SK-N-SH treated with all-trans-retinoic acid at 6 μM for 48 hours (cell line): ENCODE data around the gene TACO1.

ENCODE experiments used
- ATAC-seq: fragments of 200-7000 bp; cut with Tn5 transposase; 3 replicates; pipeline ENCODE4 v1.9.1; 2020; ENCODE audit warnings: mild to moderate bottlenecking, moderate library complexity
- ARNTL ChIP-seq: fragments of 450-650 bp; formaldehyde crosslinking; IDR thresholded peaks from 2 replicates; pipeline ENCODE4 v1.5.0; 2020; ENCODE audit warnings: low read depth, mild to moderate bottlenecking, moderate library complexity, borderline replicate concordance
- BACH2 ChIP-seq: fragments of 250-450 bp; sonication (Bioruptor Pico); IDR thresholded peaks from 2 replicates; pipeline ENCODE4 v1.9.0; 2021; ENCODE audit warnings: mild to moderate bottlenecking, borderline replicate concordance
- CSDC2 ChIP-seq: fragments of 250-450 bp; sonication (Bioruptor Pico); IDR thresholded peaks from 2 replicates; pipeline ENCODE4 v1.5.0; 2020; ENCODE audit warnings: mild to moderate bottlenecking, moderate library complexity
- GLIS3 ChIP-seq: fragments of 250-450 bp; sonication (Bioruptor Pico); IDR thresholded peaks from 2 replicates; pipeline ENCODE4 v1.5.0; 2020; ENCODE audit warnings: mild to moderate bottlenecking, moderate library complexity
- ISL1 ChIP-seq: fragments of 250-450 bp; sonication (Bioruptor Pico); IDR thresholded peaks from 2 replicates; pipeline ENCODE4 v2.1.2; 2022; ENCODE audit warnings: mild to moderate bottlenecking, moderate library complexity
- OSR1 ChIP-seq: fragments of 250-450 bp; sonication (Bioruptor Pico); IDR thresholded peaks from 2 replicates; pipeline ENCODE4 v1.8.0; 2022; ENCODE audit warnings: moderate library complexity, mild to moderate bottlenecking, inconsistent platforms
- PPARA ChIP-seq: fragments of 250-450 bp; sonication (Bioruptor Pico); IDR thresholded peaks from 2 replicates; pipeline ENCODE4 v1.5.0; 2020; ENCODE audit warnings: mild to moderate bottlenecking, borderline replicate concordance
- TCF4 ChIP-seq: fragments of 250-450 bp; sonication (Bioruptor Pico); IDR thresholded peaks from 2 replicates; pipeline ENCODE4 v1.8.0; 2021; ENCODE audit warnings: mild to moderate bottlenecking, moderate library complexity, borderline replicate concordance
- TOX ChIP-seq: fragments of 250-450 bp; sonication (Bioruptor Pico); IDR thresholded peaks from 2 replicates; pipeline ENCODE4 v1.8.0; 2021; ENCODE audit warnings: mild to moderate bottlenecking, moderate library complexity, borderline replicate concordance
- ZC3H10 ChIP-seq: fragments of 250-450 bp; sonication (Bioruptor Pico); IDR thresholded peaks from 2 replicates; pipeline ENCODE4 v1.5.1; 2021; ENCODE audit warnings: mild to moderate bottlenecking, moderate library complexity
- ZFP3 ChIP-seq: fragments of 250-450 bp; sonication (Bioruptor Pico); IDR thresholded peaks from 2 replicates; pipeline ENCODE4 v1.5.0; 2020; ENCODE audit warnings: mild to moderate bottlenecking, moderate library complexity
- ZNF565 ChIP-seq: fragments of 450-650 bp; formaldehyde crosslinking; conservative IDR thresholded peaks from 2 replicates; pipeline ENCODE4 v1.5.0; 2020; ENCODE audit warnings: low read depth, mild to moderate bottlenecking, moderate library complexity
- ZNF70 ChIP-seq: fragments of 450-650 bp; formaldehyde crosslinking; IDR thresholded peaks from 2 replicates; pipeline ENCODE4 v1.5.0; 2020; ENCODE audit warnings: mild to moderate bottlenecking, moderate library complexity
- TF ChIP-seq, protein P1 (sequence below): fragments of 250-450 bp; sonication (Bioruptor Pico); IDR thresholded peaks from 2 replicates; pipeline ENCODE4 v1.5.1; 2020; ENCODE audit warnings: low read depth, mild to moderate bottlenecking, moderate library complexity
- TF ChIP-seq, protein P2 (sequence below): fragments of 250-450 bp; sonication (Bioruptor Pico); IDR thresholded peaks from 2 replicates; pipeline ENCODE4 v1.8.0; 2020; ENCODE audit warnings: mild to moderate bottlenecking, moderate library complexity, borderline replicate concordance
- TF ChIP-seq, protein P3 (sequence below): fragments of 250-450 bp; sonication (Bioruptor Pico); IDR thresholded peaks from 2 replicates; pipeline ENCODE4 v1.5.0; 2020; ENCODE audit warnings: mild to moderate bottlenecking, moderate library complexity
- TF ChIP-seq, protein P4 (sequence below): fragments of 250-450 bp; sonication (Bioruptor Pico); IDR thresholded peaks from 2 replicates; pipeline ENCODE4 v1.5.1; 2021; ENCODE audit warnings: mild to moderate bottlenecking, moderate library complexity
- TF ChIP-seq, protein P5 (sequence below): fragments of 250-450 bp; sonication (Bioruptor Pico); IDR thresholded peaks from 2 replicates; pipeline ENCODE4 v1.8.0; 2021; ENCODE audit warnings: low read depth, mild to moderate bottlenecking, moderate library complexity, borderline replicate concordance

Gene TACO1

DNA sequence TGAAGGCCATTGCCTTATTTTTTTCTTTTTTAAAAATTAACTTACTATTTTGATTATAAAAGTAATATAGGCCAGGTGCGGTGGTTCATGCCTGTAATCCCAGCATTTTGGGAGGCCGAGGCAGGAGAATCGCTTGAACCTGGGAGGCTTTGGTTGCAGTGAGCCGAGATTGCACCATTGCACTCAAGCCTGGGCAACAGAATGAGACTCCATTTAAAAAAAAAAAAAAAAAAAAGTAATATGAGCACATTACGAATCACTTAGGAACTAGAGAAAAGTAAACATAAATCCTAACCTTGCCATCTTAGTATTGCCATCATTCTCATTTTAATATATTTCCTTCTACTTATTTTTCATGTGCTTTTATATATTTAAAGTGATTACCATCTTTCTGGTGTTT, 12.9 kb upstream of the TACO1 start:
- TF ChIP-seq ISL1 (CRISPR knock-in tag) = no peak
- TF ChIP-seq ZC3H10 (CRISPR knock-in tag) = no peak
- TF ChIP-seq TOX (CRISPR knock-in tag) = no peak
- no peak for TF ChIP-seq CSDC2 (CRISPR knock-in tag)
- TF ChIP-seq OSR1 (CRISPR knock-in tag) = no peak
- TF ChIP-seq ZNF70 (CRISPR knock-in tag) = no peak
- no peak for TF ChIP-seq ZNF565
- TF ChIP-seq, protein P1, sequence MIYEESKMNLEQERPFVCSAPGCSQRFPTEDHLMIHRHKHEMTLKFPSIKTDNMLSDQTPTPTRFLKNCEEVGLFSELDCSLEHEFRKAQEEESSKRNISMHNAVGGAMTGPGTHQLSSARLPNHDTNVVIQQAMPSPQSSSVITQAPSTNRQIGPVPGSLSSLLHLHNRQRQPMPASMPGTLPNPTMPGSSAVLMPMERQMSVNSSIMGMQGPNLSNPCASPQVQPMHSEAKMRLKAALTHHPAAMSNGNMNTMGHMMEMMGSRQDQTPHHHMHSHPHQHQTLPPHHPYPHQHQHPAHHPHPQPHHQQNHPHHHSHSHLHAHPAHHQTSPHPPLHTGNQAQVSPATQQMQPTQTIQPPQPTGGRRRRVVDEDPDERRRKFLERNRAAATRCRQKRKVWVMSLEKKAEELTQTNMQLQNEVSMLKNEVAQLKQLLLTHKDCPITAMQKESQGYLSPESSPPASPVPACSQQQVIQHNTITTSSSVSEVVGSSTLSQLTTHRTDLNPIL = no peak
- no peak for TF ChIP-seq TCF4 (CRISPR knock-in tag)
- TF ChIP-seq ZFP3 (CRISPR knock-in tag) = no peak
- TF ChIP-seq ARNTL (CRISPR knock-in tag) = no peak
- TF ChIP-seq, protein P2, sequence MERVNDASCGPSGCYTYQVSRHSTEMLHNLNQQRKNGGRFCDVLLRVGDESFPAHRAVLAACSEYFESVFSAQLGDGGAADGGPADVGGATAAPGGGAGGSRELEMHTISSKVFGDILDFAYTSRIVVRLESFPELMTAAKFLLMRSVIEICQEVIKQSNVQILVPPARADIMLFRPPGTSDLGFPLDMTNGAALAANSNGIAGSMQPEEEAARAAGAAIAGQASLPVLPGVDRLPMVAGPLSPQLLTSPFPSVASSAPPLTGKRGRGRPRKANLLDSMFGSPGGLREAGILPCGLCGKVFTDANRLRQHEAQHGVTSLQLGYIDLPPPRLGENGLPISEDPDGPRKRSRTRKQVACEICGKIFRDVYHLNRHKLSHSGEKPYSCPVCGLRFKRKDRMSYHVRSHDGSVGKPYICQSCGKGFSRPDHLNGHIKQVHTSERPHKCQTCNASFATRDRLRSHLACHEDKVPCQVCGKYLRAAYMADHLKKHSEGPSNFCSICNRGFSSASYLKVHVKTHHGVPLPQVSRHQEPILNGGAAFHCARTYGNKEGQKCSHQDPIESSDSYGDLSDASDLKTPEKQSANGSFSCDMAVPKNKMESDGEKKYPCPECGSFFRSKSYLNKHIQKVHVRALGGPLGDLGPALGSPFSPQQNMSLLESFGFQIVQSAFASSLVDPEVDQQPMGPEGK (CRISPR knock-in tag) = no peak
- TF ChIP-seq BACH2 = no peak
- TF ChIP-seq PPARA (CRISPR knock-in tag) = no peak
- TF ChIP-seq, protein P3, sequence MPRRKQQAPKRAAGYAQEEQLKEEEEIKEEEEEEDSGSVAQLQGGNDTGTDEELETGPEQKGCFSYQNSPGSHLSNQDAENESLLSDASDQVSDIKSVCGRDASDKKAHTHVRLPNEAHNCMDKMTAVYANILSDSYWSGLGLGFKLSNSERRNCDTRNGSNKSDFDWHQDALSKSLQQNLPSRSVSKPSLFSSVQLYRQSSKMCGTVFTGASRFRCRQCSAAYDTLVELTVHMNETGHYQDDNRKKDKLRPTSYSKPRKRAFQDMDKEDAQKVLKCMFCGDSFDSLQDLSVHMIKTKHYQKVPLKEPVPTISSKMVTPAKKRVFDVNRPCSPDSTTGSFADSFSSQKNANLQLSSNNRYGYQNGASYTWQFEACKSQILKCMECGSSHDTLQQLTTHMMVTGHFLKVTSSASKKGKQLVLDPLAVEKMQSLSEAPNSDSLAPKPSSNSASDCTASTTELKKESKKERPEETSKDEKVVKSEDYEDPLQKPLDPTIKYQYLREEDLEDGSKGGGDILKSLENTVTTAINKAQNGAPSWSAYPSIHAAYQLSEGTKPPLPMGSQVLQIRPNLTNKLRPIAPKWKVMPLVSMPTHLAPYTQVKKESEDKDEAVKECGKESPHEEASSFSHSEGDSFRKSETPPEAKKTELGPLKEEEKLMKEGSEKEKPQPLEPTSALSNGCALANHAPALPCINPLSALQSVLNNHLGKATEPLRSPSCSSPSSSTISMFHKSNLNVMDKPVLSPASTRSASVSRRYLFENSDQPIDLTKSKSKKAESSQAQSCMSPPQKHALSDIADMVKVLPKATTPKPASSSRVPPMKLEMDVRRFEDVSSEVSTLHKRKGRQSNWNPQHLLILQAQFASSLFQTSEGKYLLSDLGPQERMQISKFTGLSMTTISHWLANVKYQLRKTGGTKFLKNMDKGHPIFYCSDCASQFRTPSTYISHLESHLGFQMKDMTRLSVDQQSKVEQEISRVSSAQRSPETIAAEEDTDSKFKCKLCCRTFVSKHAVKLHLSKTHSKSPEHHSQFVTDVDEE (CRISPR knock-in tag) = no peak
- ATAC-seq = no peak

DNA sequence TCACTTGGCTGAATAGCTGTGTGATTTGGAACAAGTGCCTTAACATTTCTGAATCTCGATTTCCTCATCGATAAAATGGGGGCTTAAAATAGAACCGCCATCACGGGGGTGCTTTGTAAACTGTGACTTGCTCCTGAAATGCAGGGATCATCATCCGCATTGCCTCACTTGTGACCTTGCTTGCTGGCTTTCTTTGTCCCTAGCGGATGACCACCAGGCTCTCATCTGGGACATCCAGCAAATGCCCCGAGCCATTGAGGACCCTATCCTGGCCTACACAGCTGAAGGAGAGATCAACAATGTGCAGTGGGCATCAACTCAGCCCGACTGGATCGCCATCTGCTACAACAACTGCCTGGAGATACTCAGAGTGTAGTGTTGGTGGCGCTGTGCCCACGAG, 11.9 kb upstream of the TACO1 start:
- TF ChIP-seq ZC3H10 (CRISPR knock-in tag) (no peak), TCF4 (CRISPR knock-in tag) (no peak), TOX (CRISPR knock-in tag) (no peak), ZNF565 (no peak), ISL1 (CRISPR knock-in tag) (no peak), OSR1 (CRISPR knock-in tag) (no peak), GLIS3 (CRISPR knock-in tag) (no peak)
- TF ChIP-seq, protein P4, sequence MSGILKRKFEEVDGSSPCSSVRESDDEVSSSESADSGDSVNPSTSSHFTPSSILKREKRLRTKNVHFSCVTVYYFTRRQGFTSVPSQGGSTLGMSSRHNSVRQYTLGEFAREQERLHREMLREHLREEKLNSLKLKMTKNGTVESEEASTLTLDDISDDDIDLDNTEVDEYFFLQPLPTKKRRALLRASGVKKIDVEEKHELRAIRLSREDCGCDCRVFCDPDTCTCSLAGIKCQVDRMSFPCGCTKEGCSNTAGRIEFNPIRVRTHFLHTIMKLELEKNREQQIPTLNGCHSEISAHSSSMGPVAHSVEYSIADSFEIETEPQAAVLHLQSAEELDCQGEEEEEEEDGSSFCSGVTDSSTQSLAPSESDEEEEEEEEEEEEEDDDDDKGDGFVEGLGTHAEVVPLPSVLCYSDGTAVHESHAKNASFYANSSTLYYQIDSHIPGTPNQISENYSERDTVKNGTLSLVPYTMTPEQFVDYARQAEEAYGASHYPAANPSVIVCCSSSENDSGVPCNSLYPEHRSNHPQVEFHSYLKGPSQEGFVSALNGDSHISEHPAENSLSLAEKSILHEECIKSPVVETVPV = no peak
- TF ChIP-seq, protein P3 (CRISPR knock-in tag) = no peak
- TF ChIP-seq, protein P5, sequence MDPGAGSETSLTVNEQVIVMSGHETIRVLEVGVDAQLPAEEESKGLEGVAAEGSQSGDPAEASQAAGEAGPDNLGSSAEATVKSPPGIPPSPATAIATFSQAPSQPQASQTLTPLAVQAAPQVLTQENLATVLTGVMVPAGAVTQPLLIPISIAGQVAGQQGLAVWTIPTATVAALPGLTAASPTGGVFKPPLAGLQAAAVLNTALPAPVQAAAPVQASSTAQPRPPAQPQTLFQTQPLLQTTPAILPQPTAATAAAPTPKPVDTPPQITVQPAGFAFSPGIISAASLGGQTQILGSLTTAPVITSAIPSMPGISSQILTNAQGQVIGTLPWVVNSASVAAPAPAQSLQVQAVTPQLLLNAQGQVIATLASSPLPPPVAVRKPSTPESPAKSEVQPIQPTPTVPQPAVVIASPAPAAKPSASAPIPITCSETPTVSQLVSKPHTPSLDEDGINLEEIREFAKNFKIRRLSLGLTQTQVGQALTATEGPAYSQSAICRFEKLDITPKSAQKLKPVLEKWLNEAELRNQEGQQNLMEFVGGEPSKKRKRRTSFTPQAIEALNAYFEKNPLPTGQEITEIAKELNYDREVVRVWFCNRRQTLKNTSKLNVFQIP (CRISPR knock-in tag) = no peak
- ATAC-seq = no peak
